ENCODE data around the gene TWIST2. TPM values are rescaled to one million over a fixed set of nuclear protein-coding genes. Genes with fewer than 3 reads are reported as not detected.

The TWIST2 gene
- total and polyA plus RNA-seq, 2 donors from 2014 or later = 0.56 to 1.4 TPM

- no peak overlapping the region for H3K27ac ChIP-seq (ENCODE audit: low read depth in 2 of 2, low read length in 2 of 2)
Measured at GRCh38 chr2:238884122-238884811, 36.4 kb downstream of the TWIST2 start.

GRCh38 chr2:238884812-238885408, 37.0 kb downstream of the TWIST2 start:
- H3K9me3 ChIP-seq (ENCODE audit: control insufficient read depth in 2 of 3, insufficient read depth in 1 of 3, low read length in 3 of 3) = no peaks in the 10 kb centered on the region
- intact Hi-C loops (cut with DNase I) = no loop called here
- TF ChIP-seq CTCF (IDR thresholded peaks at IDR 0.05; ENCODE audit: borderline replicate concordance, extremely low read depth, insufficient read depth) = no peak
- no peaks in the 10 kb centered on the region for H3K36me3 ChIP-seq (ENCODE audit: control insufficient read depth in 2 of 3, insufficient read depth in 3 of 3, low read length in 3 of 3)
- H3K27me3 ChIP-seq (ENCODE audit: control insufficient read depth, insufficient read depth, low read length) = no peaks in the 10 kb centered on the region
- FAIRE-seq = no peak
- no peak for DNase-seq
- no peaks in the 10 kb centered on the region for H3K4me1 ChIP-seq (ENCODE audit: control insufficient read depth in 2 of 3, insufficient read depth in 2 of 3, low read depth in 1 of 3, low read length in 3 of 3)
- H3K4me3 ChIP-seq (ENCODE audit: low read length in 3 of 3) = no peak overlapping the region
- no peak overlapping the region for H3K27ac ChIP-seq (ENCODE audit: low read depth in 2 of 2, low read length in 2 of 2)
- no peak overlapping the region for H3K9ac ChIP-seq (ENCODE audit: low read length in 3 of 3)

More at GRCh38 chr2:238884122-238884811, 36.4 kb downstream of the TWIST2 start:
- no peak for DNase-seq
- Histone ChIP-seq H3K9ac (ENCODE audit: low read length in 3 of 3) (no peak overlapping the region), H3K4me1 (ENCODE audit: control insufficient read depth in 2 of 3, insufficient read depth in 2 of 3, low read depth in 1 of 3, low read length in 3 of 3) (no peaks in the 10 kb centered on the region), H3K9me3 (ENCODE audit: control insufficient read depth in 2 of 3, insufficient read depth in 1 of 3, low read length in 3 of 3) (no peaks in the 10 kb centered on the region), H3K4me3 (ENCODE audit: low read length in 3 of 3) (no peak overlapping the region), H3K27me3 (ENCODE audit: control insufficient read depth, insufficient read depth, low read length) (no peaks in the 10 kb centered on the region), H3K36me3 (ENCODE audit: control insufficient read depth in 2 of 3, insufficient read depth in 3 of 3, low read length in 3 of 3) (no peaks in the 10 kb centered on the region)
- TF ChIP-seq CTCF (IDR thresholded peaks at IDR 0.05; ENCODE audit: borderline replicate concordance, extremely low read depth, insufficient read depth) = no peak
- FAIRE-seq = no peak
- intact Hi-C loops (cut with DNase I) = no loop called here

GRCh38 chr2:238886453-238887094, 38.7 kb downstream of the TWIST2 start:
- FAIRE-seq = no peak
- Histone ChIP-seq H3K9me3 (ENCODE audit: control insufficient read depth in 2 of 3, insufficient read depth in 1 of 3, low read length in 3 of 3) (no peaks in the 10 kb centered on the region), H3K27ac (ENCODE audit: low read depth in 2 of 2, low read length in 2 of 2) (no peak overlapping the region), H3K27me3 (ENCODE audit: control insufficient read depth, insufficient read depth, low read length) (no peaks in the 10 kb centered on the region), H3K36me3 (ENCODE audit: control insufficient read depth in 2 of 3, insufficient read depth in 3 of 3, low read length in 3 of 3) (no peaks in the 10 kb centered on the region), H3K9ac (ENCODE audit: low read length in 3 of 3) (no peak overlapping the region), H3K4me3 (ENCODE audit: low read length in 3 of 3) (no peak overlapping the region), H3K4me1 (ENCODE audit: control insufficient read depth in 2 of 3, insufficient read depth in 2 of 3, low read depth in 1 of 3, low read length in 3 of 3) (no peaks in the 10 kb centered on the region)
- intact Hi-C loops (cut with DNase I) = no loop called here
- no peak for DNase-seq
- no peak for TF ChIP-seq CTCF (IDR thresholded peaks at IDR 0.05; ENCODE audit: borderline replicate concordance, extremely low read depth, insufficient read depth)
